ENCODE measurements around the gene CHRNA5.

DNA sequence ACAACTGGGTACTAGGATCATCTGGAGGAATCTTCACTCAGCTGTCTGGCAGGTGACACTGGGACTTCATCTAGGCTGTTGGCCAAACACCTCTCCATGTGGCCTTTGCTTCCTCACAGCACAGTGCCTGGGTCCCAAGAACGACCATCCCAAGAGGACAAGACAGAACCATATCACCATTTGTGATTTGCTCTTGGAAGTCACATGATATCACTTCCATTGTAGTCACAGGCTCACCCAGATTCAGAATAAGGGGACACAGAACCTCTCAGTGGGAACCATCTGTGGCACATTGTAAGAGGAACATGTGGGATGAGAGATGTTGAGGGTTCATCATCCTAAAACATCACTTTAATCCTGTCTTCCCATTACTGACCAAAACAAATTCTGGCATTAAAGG is 27.0 kb upstream of the CHRNA5 start:
- TF ChIP-seq POLR2A (IDR thresholded peaks at IDR 0.05): no peak
- TF ChIP-seq, protein P1, sequence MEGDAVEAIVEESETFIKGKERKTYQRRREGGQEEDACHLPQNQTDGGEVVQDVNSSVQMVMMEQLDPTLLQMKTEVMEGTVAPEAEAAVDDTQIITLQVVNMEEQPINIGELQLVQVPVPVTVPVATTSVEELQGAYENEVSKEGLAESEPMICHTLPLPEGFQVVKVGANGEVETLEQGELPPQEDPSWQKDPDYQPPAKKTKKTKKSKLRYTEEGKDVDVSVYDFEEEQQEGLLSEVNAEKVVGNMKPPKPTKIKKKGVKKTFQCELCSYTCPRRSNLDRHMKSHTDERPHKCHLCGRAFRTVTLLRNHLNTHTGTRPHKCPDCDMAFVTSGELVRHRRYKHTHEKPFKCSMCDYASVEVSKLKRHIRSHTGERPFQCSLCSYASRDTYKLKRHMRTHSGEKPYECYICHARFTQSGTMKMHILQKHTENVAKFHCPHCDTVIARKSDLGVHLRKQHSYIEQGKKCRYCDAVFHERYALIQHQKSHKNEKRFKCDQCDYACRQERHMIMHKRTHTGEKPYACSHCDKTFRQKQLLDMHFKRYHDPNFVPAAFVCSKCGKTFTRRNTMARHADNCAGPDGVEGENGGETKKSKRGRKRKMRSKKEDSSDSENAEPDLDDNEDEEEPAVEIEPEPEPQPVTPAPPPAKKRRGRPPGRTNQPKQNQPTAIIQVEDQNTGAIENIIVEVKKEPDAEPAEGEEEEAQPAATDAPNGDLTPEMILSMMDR (IDR thresholded peaks at IDR 0.05): no peak
